ENCODE results near the gene PRPH.
A peak's percentile ranks its signal among the peaks of the same experiment; 100 is the strongest.
"Not testable (repeated sequence)": the region's sequence is repeated elsewhere in the genome, so short reads cannot be mapped to it uniquely, and the experiment has no call there.

The PRPH gene

DNA sequence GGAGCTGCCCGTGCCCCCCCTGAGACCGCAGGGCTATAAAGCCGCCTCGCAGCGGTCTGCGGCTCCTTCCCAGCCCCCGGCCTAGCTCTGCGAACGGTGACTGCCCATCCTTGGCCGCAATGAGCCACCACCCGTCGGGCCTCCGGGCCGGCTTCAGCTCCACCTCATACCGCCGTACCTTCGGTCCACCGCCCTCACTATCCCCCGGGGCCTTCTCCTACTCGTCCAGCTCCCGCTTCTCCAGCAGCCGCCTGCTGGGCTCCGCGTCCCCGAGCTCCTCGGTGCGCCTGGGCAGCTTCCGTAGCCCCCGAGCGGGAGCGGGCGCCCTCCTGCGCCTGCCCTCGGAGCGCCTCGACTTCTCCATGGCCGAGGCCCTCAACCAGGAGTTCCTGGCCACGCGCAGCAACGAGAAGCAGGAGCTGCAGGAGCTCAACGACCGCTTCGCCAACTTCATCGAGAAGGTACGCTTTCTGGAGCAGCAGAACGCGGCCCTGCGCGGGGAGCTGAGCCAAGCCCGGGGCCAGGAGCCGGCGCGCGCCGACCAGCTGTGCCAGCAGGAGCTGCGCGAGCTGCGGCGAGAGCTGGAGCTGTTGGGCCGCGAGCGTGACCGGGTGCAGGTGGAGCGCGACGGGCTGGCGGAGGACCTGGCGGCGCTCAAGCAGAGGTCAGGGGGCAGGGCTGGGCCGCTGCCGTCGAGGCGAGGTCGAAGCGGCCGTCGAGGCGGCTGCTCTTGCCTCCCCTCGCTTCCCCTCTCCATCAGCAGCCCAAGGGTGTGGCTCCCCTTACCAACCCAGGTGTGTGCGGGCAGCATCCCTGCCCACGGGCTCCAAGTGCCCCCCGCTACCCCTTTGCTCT, at the start of gene PRPH:
Gene PRPH, plus strand, starts transcription at position 66 of the 855 bp plus-strand sequence. Its CDS starts 54 bp downstream, at position 120.
- DNase-seq = no peak

DNA sequence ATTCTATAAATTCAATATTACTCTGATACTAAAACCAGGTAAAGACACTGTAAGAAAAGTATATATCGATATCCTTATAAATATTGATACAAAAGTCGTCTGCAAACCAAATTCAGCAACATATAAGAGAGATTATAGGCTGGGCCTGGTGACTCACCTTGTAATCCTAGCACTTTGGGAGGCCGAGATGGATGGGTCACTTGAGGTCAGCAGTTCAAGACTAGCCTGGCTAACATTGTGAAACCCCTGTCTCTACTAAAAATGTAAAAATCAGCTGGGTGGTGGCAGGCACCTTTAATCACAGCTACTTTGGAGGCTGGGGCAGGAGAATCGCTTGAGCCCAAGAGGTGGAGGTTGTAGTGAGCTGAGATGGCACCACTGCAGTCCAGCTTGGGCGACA, 43.6 kb upstream of the PRPH start:
- no peak for DNase-seq

DNA sequence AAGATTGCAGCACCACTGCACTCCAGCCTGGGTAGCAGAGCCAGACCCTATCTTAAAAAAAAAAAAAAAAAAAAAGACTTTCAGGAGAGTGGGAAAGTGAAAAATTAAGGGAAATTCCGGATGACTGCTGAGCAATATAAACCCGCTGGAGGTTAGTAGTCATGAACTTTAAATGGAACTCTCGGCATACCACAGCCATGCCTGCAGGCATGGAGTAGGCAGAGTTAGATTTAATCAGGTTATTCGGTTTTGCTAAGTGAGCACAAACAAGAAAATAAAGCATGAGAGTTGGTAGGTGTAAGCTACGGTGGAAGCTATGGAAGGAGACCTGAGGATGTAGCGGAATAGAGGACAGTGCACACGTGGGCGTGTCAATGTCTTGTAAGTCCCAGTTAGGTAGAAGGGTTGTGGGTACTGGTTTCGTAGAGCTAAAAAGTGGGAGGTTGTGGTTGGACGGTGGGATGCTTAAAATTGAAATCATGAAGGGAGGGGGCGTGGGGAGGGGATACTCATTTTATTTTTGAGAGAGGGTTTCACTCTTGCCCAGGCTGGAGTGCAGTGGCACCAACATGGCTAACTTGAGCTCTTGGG, 41.8 kb upstream of the PRPH start:
- no peak for DNase-seq

DNA sequence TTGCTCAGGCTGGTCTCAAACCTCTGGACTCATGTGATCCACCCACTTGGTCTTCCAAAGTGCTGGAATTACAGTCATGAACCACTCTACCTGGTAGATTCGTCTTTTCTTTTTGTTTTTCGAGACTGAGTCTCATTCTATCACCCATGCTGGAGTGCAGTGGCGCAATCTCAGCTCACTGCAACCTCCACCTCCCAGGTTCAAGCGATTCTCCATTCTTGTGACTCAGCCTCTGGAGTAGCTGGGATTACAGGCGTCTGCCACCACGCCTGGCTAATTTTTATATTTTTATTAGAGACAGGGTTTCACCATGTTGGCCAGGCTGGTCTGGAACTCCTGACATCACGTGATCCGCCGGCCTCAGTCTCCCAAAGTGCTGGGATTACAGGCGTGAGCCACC, 39.5 kb upstream of the PRPH start:
- not testable (repeated sequence) for DNase-seq

DNA sequence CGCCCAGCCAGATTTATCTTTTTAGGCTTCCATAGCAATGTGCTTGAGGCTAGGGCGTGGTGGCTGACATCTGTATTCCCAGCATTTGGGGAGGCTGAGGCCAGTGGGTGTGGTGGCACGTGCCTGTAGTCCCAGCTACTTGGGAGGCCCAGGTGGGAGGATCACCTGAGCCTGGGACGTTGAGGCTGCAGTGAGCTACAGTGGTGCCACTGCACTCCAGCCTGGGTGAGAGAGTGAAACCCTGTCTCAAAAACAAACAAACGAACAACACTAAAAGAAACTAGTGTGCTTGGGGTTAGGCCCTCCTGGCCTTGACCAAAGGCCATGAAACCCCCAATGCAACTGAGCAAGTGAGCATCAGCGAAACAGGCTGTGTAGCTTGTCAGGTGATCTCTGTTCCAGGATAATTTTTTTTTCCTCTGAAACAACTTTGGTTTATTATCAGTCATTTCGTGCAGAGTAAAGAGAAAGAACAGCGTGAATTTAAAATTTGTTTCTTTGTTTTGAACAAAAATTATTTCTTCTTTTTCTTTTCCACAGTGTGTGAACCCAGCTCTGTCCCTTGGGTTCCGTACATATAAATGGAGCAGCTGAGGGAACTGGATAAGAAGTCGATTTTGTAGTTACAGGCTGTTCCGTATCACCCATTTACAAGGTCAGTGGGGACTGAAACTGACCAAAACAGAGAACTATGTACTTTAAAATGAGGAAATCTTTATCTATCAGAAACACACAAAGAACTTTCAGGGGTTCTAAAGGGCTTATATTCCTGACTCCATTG, 38.9 kb upstream of the PRPH start:
- no peak for DNase-seq

DNA sequence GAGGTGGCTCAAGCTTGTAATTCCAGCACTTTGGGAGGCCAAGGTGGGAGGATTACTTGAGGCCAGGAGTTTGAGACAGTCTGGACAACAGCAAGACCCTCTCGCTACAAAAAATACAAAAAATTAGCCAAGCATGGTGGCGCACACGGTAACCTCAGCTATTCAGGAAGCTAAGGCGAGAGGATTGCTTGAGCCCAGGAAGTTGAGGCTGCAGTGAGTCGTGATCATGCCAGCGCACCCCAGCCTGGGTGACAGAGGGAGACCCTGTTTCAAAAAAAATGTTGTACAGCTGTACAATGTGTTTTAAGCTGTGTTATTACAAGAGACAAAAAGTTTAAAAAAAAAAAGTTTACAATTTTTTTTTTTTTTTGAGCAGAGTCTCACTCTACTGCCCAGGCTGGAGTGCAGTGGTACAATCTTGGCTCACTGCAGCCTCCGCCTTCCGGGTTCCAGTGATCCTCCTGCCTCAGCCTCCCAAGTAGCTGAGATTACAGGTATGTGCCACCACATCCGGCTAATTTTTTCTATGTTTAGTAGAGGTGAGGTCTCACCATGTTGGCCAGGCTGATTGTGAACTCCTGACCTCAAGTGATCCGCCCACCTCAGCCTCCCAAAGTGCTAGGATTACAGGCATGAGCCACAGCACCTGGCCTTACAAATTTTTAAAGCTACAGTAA, 37.3 kb upstream of the PRPH start:
- DNase-seq = not testable (repeated sequence)

DNA sequence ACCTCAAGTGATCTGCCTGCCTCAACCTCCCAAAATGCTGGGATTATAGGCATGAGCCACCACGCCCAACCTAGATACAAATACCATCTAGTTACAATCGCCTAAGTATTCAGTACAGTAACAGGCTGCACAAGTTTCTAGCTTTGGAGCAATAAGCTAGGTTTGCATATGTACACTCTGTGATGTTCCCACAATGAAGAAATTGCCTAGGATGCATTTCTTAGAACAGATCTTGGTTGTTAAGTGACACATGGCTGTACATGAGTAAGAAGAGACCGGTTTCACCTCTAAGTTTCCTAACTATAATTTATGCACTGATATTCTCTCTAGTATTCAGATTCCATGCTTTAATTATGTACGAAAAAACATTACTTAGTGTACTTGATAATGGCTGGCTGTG, 35.5 kb upstream of the PRPH start:
- no peak for DNase-seq

DNA sequence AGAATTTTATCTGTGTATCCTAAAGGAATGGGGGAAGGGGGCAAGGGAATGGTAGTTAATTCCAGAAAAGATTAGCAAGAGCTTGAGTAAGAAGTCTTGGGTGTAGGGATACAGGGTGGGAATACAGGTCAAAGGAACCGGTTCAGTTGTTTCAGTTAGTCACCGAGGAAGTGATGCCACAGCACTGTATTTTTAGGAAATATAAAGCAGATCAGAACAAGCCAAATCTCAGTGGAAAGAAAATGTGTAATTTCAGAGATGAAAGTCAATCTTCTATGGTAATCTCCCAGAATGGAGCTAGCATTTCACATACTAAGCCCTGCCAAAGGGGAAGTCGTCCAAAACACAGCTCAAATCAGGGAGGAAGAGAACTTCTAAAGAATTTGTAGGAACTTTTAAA, 34.8 kb upstream of the PRPH start:
- no peak for DNase-seq

DNA sequence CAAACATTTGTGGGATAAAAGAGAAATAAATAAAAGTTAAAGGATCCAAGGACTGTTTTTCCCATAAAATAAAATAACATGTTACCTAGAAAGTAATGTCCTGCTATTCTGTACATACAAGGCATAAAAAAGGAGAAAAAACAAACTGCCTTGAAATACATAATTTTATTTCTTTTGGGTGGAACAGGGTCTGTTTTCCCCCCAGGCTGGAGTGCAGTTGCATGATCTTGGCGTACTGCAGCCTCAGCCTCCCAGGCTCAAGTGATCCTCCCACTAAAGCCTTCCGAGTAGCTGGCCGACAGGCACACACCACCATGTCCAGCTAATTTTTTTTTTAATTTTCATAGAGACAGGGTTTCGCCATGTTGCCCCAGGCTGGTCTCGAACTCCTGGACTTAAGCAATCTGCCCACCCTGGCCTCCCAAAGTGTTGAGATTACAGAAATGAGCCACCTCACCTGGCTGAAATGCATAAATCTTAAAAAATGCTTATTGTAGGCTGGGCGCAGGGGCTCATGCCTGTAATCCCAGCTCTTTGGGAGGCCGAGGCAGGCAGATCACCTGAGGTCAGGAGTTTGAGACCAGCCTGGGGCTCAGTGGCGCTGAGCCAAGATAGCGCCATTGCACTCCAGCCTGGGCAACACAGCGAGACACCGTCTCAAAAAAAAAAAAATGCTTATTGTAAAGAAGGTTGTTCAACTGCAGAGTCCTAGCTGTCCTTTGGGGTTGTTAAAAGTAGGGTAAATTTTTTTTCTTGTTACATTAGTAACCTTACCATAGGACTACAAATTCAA, 34.2 kb upstream of the PRPH start:
- DNase-seq = no peak

DNA sequence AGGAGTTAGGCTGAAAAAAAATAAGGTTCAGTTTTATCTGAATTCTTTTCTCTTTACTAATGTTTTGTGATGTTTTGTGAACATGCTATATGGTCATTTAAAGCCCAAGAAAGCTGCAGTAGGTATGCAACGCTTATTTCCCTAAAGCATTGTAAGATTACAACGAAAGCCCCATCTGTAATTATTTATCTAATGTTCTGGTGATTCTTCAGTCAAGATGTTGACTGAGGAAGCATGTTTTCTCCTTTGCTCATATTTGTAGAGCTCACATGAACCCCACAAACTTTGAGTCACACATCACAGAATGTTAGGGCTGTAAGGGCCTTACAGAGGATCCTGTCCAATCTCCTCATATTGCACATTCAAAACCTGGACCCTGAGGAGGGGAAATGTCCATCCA, 33.2 kb upstream of the PRPH start:
- DNase-seq = no peak

DNA sequence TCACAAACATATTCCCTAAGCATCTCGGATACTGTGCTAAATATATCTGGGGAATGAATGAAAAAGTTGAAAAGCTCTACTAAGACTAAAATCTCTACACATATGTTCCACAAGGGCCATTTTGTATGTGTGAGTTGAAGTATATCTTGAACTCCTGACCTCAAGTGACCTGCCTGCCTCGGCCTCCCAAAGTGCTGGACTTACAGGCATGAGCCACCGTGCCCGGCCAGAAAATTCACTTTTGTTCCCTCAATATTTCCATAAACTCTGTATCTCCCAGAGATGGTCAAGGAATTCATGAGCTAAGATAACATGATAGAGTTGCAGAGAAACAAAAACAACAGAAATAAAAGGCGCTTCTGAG, 31.6 kb upstream of the PRPH start:
- DNase-seq = no peak

DNA sequence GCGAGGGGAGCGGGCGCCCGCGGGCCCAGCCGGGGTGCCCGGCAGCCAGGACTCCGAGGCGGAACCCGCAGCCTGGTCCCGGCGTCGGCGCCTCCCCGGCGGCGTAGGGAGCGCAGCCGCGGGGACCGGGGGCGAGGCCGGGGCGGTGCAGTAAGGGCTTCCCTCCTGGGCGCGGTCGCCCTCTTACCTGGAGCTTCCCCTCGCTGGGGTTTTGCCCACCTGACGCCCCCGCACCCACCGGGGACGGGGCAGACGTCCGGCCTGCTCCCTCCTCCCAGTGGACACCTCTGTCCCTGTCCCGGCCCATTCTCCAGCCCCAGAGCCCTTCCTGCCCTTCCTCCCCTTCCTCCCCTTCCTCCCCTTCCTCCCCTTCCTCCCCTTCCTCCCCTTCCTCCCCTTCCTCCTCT, 30.5 kb upstream of the PRPH start:
- no peak for DNase-seq

DNA sequence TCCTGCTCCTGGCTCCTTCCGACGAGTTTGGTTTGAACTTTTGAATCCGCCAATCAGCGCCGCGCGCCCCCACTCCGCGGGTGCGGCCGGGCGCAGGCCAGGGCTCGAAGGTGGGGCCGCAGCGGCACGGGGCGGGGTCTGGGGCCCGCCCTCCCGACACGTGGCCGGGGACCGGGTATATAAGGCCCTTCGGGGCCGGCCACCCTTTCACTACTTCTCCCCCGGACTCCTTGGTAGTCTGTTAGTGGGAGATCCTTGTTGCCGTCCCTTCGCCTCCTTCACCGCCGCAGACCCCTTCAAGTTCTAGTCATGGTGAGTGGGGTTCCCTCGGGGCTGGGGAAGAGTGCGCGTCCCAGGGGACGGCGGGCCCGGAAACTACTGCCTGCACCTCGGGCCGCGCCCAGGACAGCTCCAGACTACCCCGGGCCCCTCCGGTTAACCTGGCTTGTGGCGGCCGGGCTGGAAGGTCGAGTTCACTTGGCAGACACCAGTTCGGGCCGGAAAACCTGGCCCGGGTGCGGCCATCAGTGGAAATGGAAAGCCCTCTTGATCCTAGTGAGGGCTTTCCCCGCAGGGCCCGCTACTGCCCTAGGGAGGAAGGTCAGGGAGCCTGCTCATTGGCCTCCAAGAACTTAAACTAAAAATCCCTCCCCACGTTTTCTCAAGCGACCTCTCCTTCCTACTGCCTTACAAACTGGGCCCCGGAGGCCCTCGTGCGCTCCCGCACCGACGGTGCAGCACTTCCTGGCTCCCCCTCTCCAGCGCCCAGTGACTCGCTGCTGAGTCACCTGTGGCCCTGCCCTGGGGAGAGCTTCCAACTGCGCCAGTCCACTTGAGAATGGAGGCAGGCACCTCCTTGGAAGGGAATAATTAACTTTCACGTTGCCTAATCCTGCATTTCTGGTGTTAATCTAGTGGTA, 29.8 kb upstream of the PRPH start, which contains the start of gene TUBA1C:
Gene TUBA1C, plus strand, starts transcription at position 210 of the 920 bp plus-strand sequence. Its CDS starts 100 bp downstream, at position 310.
- peak; percentile 55 for DNase-seq

DNA sequence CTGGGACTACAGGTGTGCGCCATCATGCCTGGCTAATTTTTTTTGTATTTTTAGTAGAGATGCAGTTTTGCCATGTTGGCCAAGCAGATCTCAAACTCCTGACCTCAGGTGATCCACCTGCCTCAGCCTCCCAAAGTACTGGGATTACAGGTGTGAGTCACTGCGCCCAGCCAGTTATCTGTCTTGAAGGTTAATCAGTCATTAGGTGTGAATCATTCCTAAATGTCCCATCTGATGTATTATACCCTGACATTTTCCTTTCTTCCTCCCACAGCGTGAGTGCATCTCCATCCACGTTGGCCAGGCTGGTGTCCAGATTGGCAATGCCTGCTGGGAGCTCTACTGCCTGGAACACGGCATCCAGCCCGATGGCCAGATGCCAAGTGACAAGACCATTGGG, 25.8 kb upstream of the PRPH start:
- DNase-seq = not testable (repeated sequence)

DNA sequence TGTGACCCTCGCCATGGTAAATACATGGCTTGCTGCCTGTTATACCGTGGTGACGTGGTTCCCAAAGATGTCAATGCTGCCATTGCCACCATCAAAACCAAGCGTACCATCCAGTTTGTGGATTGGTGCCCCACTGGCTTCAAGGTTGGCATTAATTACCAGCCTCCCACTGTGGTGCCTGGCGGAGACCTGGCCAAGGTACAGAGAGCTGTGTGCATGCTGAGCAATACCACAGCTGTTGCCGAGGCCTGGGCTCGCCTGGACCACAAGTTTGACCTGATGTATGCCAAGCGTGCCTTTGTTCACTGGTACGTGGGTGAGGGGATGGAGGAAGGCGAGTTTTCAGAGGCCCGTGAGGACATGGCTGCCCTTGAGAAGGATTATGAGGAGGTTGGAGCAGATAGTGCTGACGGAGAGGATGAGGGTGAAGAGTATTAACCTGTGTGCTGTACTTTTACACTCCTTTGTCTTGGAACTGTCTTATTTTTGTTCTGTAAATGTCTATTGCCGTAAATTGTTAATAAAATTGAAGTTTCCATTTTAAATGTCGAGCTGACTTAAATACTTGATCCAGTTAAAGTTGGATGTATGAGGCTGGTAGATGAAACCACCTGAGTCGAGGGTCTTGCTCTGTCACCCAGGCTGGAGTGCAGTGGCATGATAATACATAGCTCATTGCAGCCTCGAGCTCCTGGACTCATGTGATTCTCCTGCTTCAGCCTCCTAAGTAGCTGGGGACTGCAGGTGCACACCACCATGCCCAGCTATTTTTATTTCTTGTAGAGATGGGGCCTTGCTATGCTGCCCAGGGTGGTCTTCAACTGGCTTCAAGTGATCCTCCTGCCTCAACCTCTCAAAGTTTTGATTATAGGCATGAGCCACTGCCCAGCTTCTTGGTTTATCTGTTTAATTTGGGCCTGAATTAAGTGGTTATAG, 21.9 kb upstream of the PRPH start:
- no peak for DNase-seq

DNA sequence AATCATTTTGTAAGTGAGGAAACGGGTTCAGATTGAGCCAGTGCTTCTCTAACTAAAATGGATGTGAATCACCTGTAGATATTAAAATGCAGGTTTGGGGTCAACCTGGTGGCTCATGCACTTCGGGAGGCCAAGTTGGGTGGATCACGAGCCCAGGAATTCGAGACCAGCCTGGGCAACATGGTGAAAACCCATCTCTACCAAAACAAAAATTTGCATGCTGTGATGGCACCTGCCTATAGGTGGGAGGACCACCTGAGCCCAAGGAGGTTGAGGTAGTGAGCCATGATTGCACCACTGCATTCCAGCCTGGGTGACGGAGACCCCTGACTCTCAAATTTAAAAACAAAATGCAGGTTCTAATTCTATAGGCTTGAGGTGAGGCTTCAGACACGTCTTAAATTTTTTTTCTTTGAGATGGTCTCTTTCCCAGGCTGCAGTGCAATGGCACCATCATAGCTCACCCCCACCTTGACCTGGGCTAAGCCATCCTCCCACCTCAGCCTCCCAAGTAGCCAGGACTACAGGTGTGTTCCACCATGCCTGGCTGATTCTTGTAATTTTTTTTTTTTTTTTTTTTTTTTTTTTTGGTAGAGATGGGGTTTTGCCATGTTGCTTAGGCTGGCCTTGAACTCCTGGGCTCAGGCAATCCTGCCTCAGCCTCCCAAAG, 21.1 kb upstream of the PRPH start:
- no peak for DNase-seq

DNA sequence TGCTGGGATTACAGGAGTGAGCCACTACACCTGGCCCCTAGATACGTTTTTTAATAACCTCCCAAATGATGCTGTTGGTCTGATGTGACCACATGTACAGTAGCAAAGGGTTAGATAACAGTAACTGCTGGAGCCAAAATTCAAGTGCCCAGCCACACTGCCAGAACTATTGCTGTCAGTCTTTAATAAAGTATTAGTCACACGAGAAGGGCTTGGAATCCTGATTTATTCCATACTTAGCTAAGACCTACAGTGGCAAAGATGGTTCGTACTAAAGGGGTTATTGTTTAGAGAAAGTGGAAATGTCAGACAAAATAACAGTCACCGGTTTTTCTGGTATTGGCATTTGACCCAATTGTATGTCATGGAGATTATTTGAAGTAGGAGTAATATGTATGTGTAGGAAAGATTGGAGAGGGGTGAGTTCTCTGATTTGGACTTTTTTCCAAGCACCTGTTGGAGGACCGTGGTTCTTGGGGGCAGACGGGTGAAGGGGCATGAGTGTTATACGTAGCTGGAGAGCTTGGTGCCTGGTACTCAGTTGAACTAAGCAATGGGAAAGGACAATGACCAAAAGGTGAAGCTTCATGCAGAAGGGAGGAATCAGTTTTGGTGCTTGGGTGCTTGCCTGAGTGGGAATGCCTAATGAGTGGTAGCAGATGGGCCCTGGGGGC, 20.4 kb upstream of the PRPH start:
- DNase-seq = no peak
